Right cardiac atrium (tissue), 5 donors: ENCODE results near the gene S100PBP. TPM values are rescaled to one million over a fixed set of nuclear protein-coding genes. Genes with fewer than 3 reads are reported as not detected.
"Not testable (repeated sequence)": the region's sequence is repeated elsewhere in the genome, so short reads cannot be mapped to it uniquely, and the experiment has no call there.

Experiments used
- ATAC-seq, 2 donors: fragments of 200-7000 bp; cut with Tn5 transposase; one replicate each; pipeline versions ENCODE4 v1.8.0 to v1.9.1; 2020; ENCODE audit warnings: moderate library complexity in 2 of 2, mild to moderate bottlenecking in 1 of 2
- DNase-seq, 3 donors: peaks; one replicate each; pipeline ENCODE4 v3.0.0-alpha.2; 2020
- H3K27ac ChIP-seq: one replicate; pipeline ENCODE4 v1.5.1; 2013; ENCODE audit warnings: mild to moderate bottlenecking, low read length, control low read depth, moderate library complexity
- H3K27me3 ChIP-seq: one replicate; pipeline ENCODE4 v1.6.1; 2013; ENCODE audit not compliant: control insufficient read depth, insufficient read depth
- H3K4me1 ChIP-seq: one replicate; pipeline ENCODE4 v1.6.1; 2013; ENCODE audit warnings: low read length; ENCODE audit not compliant: control insufficient read depth, insufficient read depth
- H3K4me3 ChIP-seq: one replicate; pipeline ENCODE4 v1.5.1; 2013; ENCODE audit warnings: low read length, control low read depth
- H3K9me3 ChIP-seq: one replicate; pipeline ENCODE4 v1.6.1; 2013; ENCODE audit warnings: low read length; ENCODE audit not compliant: control insufficient read depth
- WGBS: extraction: QIAGEN DNeasy Blood & Tissue Kit; methylation state at CpG from one replicate; pipeline ENCODE4 v1.1.7; 2013; 5-methylcytosine and 5-hydroxymethylcytosine counted together
- intact Hi-C, 4 donors: fragments of 100-400 bp; cut with DNase I; formaldehyde crosslinking; loops; one replicate each; pipeline versions ENCODE4 v1.11.0 to v1.14.0; 2022 to 2023
- polyA plus RNA-seq: library from polyadenylated mRNA; stranded (reverse); fragments of 200-250 nt; gene quantifications from one replicate; pipeline ENCODE4 v1.2.3, GENCODE V29; 2013
- total RNA-seq, 4 donors: library from RNA; stranded (reverse); fragmentation: NEBNext Ultra II Directional; extraction: Animal tissue kit (Norgen Biotek cat#: 25700); gene quantifications; one replicate each; pipeline ENCODE4 v1.2.1, GENCODE V29; 2021
- donor health status: healthy with polysubstance abuse.
- donor health status: DM: no; HTN: yes; CAD: no.
- donor health status: DM: no; HTN: no; CAD: no.
- donor health status: DM: no; HTN: yes; CAD: no; lungs with severe emphysema.
- donor health status: DM: yes; HTN: yes; CAD: no.

Gene S100PBP
- total and polyA plus RNA-seq, 5 donors: 8.1 to 19.8 (median 15.3) TPM

GRCh38 chr1:32904797-32905196, 87.3 kb downstream of the S100PBP start:
- H3K9me3 ChIP-seq: no peaks in the 10 kb centered on the region
- intact Hi-C loops: no loop called here
- ATAC-seq (no peak), DNase-seq (no peak)
- no peak overlapping the region for H3K4me3 ChIP-seq
- H3K27ac ChIP-seq: no peak overlapping the region
- no peaks in the 10 kb centered on the region for H3K4me1 ChIP-seq
- 54% methylated on average over 2 of the region's 2 CpGs for WGBS
- no peaks in the 10 kb centered on the region for H3K27me3 ChIP-seq

- H3K4me3 ChIP-seq, DNase-seq, H3K4me1 ChIP-seq, ATAC-seq, H3K9me3 ChIP-seq, H3K27me3 ChIP-seq, H3K27ac ChIP-seq, intact Hi-C loops: not testable (repeated sequence)
- WGBS: 81% methylated on average over 10 of the region's 10 CpGs
Measured at GRCh38 chr1:32905588-32905987, 88.1 kb downstream of the S100PBP start.

- DNase-seq (no peak), ATAC-seq (no peak)
- Histone ChIP-seq H3K27ac (no peak overlapping the region), H3K4me1 (no peaks in the 10 kb centered on the region), H3K4me3 (no peak overlapping the region), H3K9me3 (no peaks in the 10 kb centered on the region), H3K27me3 (no peaks in the 10 kb centered on the region)
- WGBS: 79% methylated on average over 7 of the region's 7 CpGs
- intact Hi-C loops: no loop called here
Measured at GRCh38 chr1:32906654-32907053, 89.2 kb downstream of the S100PBP start.

- H3K27ac ChIP-seq: no peak overlapping the region
- H3K9me3 ChIP-seq: no peaks in the 10 kb centered on the region
- no peak for ATAC-seq
- H3K4me1 ChIP-seq: no peaks in the 10 kb centered on the region
- no peak for DNase-seq
- H3K4me3 ChIP-seq: no peak overlapping the region
- 11% methylated on average over 4 of the region's 4 CpGs for WGBS
- intact Hi-C loops: no loop called here
- H3K27me3 ChIP-seq: no peaks in the 10 kb centered on the region
Measured at GRCh38 chr1:32907435-32907834, 90.0 kb downstream of the S100PBP start.

Other genes with a start within 250 kb of the S100PBP start
- 10 to 100 TPM; 28.9 to 35.0 (median 32.7) TPM for gene ZBTB8OS, start 167.1 kb upstream of the S100PBP start, total RNA-seq
- 50.4 TPM for gene ZBTB8OS, start 167.1 kb upstream of the S100PBP start, polyA plus RNA-seq
- gene RBBP4, start 166.4 kb upstream of the S100PBP start, total RNA-seq: 100 to 1,000 TPM; 106 to 114 (median 112) TPM
- gene RBBP4, start 166.4 kb upstream of the S100PBP start, polyA plus RNA-seq: 52.7 TPM
- 10 to 100 TPM; 18.4 to 33.6 (median 24.5) TPM for gene SYNC, start 114.9 kb upstream of the S100PBP start, total RNA-seq
- 14.1 TPM for gene SYNC, start 114.9 kb upstream of the S100PBP start, polyA plus RNA-seq
- 10 to 100 TPM; 29.3 to 54.7 (median 36.4) TPM for gene YARS1, start 295 bp upstream of the S100PBP start, total RNA-seq
- 20.8 TPM for gene YARS1, start 295 bp upstream of the S100PBP start, polyA plus RNA-seq
- 100 to 1,000 TPM in 3 of 4 donors, 10 to 100 TPM in 1; 94.5 to 151 (median 111) TPM for gene FNDC5, start 53.3 kb downstream of the S100PBP start, total RNA-seq
- 106 TPM for gene FNDC5, start 53.3 kb downstream of the S100PBP start, polyA plus RNA-seq
- not detected for gene HPCA, start 68.8 kb downstream of the S100PBP start, total RNA-seq
- 0.07 TPM for gene HPCA, start 68.8 kb downstream of the S100PBP start, polyA plus RNA-seq
- 10 to 100 TPM in 1 of 4 donors, 1 to 10 TPM in 3; 7.8 to 11.6 (median 8.7) TPM for gene TMEM54, start 83.7 kb downstream of the S100PBP start, total RNA-seq
- 9.9 TPM for gene TMEM54, start 83.7 kb downstream of the S100PBP start, polyA plus RNA-seq
- gene RNF19B, start 147.2 kb downstream of the S100PBP start, total RNA-seq: 10 to 100 TPM in 3 of 4 donors, 1 to 10 TPM in 1; 9.8 to 12.5 (median 11.3) TPM
- gene RNF19B, start 147.2 kb downstream of the S100PBP start, polyA plus RNA-seq: 3.8 TPM
- 100 to 1,000 TPM; 114 to 143 (median 130) TPM for gene AK2, start 219.2 kb downstream of the S100PBP start, total RNA-seq
- 149 TPM for gene AK2, start 219.2 kb downstream of the S100PBP start, polyA plus RNA-seq